NT2/D1 (cell line): ENCODE measurements around the gene GNAI3.

ENCODE experiments used
- DNase-seq: peaks from one replicate; pipeline ENCODE4 v3.0.0-alpha.2; 2011; ENCODE audit warnings: low read depth, low spot score
- H3K27me3 ChIP-seq: 2 replicates; pipeline ENCODE4 v1.6.0; 2011; ENCODE audit warnings: mild to moderate bottlenecking; ENCODE audit not compliant: insufficient read length, insufficient read depth
- H3K36me3 ChIP-seq: 2 replicates; pipeline ENCODE4 v1.6.1; 2011; ENCODE audit warnings: mild to moderate bottlenecking, low read length, mixed read lengths; ENCODE audit not compliant: insufficient read depth, insufficient read length
- H3K4me1 ChIP-seq: 2 replicates; pipeline ENCODE4 v1.5.1; 2011; ENCODE audit not compliant: insufficient read depth, insufficient read length
- H3K4me3 ChIP-seq: 2 replicates; pipeline ENCODE4 v1.5.1; 2011; ENCODE audit warnings: low read depth; ENCODE audit not compliant: insufficient read length
- H3K9ac ChIP-seq: 2 replicates; pipeline ENCODE4 v1.6.0; 2011; ENCODE audit warnings: low read depth; ENCODE audit not compliant: insufficient read length
- H3K9me3 ChIP-seq: 2 replicates; pipeline ENCODE4 v1.5.1; 2011; ENCODE audit warnings: mild to moderate bottlenecking, low read length; ENCODE audit not compliant: insufficient read depth
- SUZ12 ChIP-seq: IDR thresholded peaks from 2 replicates; pipeline ENCODE4 v1.6.1; 2011; ENCODE audit not compliant: insufficient read length, insufficient read depth; ENCODE audit errors: extremely low read depth
- YY1 ChIP-seq: IDR thresholded peaks from 2 replicates; pipeline ENCODE4 v1.6.1; 2011; ENCODE audit not compliant: insufficient read length, insufficient read depth
- ZNF274 ChIP-seq: IDR thresholded peaks from 2 replicates; pipeline ENCODE4 v1.6.1; 2011; ENCODE audit warnings: mild to moderate bottlenecking, low read depth, low read length

Gene GNAI3

GRCh38 chr1:109631513-109632505 lies 83.4 kb downstream of the GNAI3 start:
- Histone ChIP-seq H3K27me3 (no peaks in the 10 kb centered on the region), H3K4me3 (no peak overlapping the region), H3K9me3 (no peaks in the 10 kb centered on the region)

GRCh38 chr1:109632671-109633346 lies 84.4 kb downstream of the GNAI3 start:
- peak overlapping the region; percentile 33 for H3K9ac ChIP-seq
- no peaks in the 10 kb centered on the region for H3K9me3 ChIP-seq
- no peak for DNase-seq
- H3K4me1 ChIP-seq: peaks cover 18% of the 10 kb centered on the region
- H3K27me3 ChIP-seq: no peaks in the 10 kb centered on the region
- H3K36me3 ChIP-seq: peaks cover 47% of the 10 kb centered on the region
- no peak overlapping the region for H3K4me3 ChIP-seq
- no peak for TF ChIP-seq ZNF274

More at GRCh38 chr1:109631513-109632505, 83.4 kb downstream of the GNAI3 start:
- peak overlapping the region; percentile 37 for H3K9ac ChIP-seq
- H3K4me1 ChIP-seq: peaks cover 17% of the 10 kb centered on the region
- no peak for DNase-seq
- H3K36me3 ChIP-seq: peaks cover 57% of the 10 kb centered on the region
- TF ChIP-seq ZNF274 (no peak), YY1 (no peak)

- TF ChIP-seq ZNF274 (no peak), YY1 (no peak), SUZ12 (no peak)
- H3K4me3 ChIP-seq: no peak overlapping the region
- no peak overlapping the region for H3K9ac ChIP-seq
- no peaks in the 10 kb centered on the region for H3K27me3 ChIP-seq
- no peaks in the 10 kb centered on the region for H3K9me3 ChIP-seq
- peaks cover 32% of the 10 kb centered on the region for H3K36me3 ChIP-seq
- no peak for DNase-seq
- H3K4me1 ChIP-seq: peaks cover 18% of the 10 kb centered on the region
These were observed 85.9 kb downstream of the GNAI3 start for GRCh38 chr1:109634292-109634691.

GRCh38 chr1:109634771-109635750 lies 86.6 kb downstream of the GNAI3 start:
- Histone ChIP-seq H3K9me3 (no peaks in the 10 kb centered on the region), H3K27me3 (no peaks in the 10 kb centered on the region), H3K9ac (no peak overlapping the region), H3K4me1 (peaks cover 25% of the 10 kb centered on the region), H3K36me3 (peaks cover 25% of the 10 kb centered on the region), H3K4me3 (no peak overlapping the region)
- no peak for TF ChIP-seq YY1
- TF ChIP-seq ZNF274: no peak
- TF ChIP-seq SUZ12: no peak
- no peak for DNase-seq

GRCh38 chr1:109635862-109636200 lies 87.4 kb downstream of the GNAI3 start:
- Histone ChIP-seq H3K4me3 (no peak overlapping the region), H3K9me3 (no peaks in the 10 kb centered on the region), H3K4me1 (peaks cover 25% of the 10 kb centered on the region), H3K27me3 (no peaks in the 10 kb centered on the region), H3K36me3 (peaks cover 19% of the 10 kb centered on the region), H3K9ac (peak overlapping the region; percentile 7)
- no peak for DNase-seq
- TF ChIP-seq ZNF274 (no peak), YY1 (no peak), SUZ12 (no peak)

- peaks cover 24% of the 10 kb centered on the region for H3K4me1 ChIP-seq
These were observed 88.0 kb downstream of the GNAI3 start for GRCh38 chr1:109636201-109636952.

More at GRCh38 chr1:109636201-109636952, 88.0 kb downstream of the GNAI3 start:
- Histone ChIP-seq H3K4me3 (no peak overlapping the region), H3K27me3 (peaks cover 3% of the 10 kb centered on the region), H3K9ac (peak overlapping the region; percentile 7), H3K36me3 (peaks cover 13% of the 10 kb centered on the region), H3K9me3 (no peaks in the 10 kb centered on the region)
- no peak for DNase-seq
- TF ChIP-seq SUZ12 (no peak), YY1 (no peak)
